ENCODE data around the gene CTRB1. TPM values are rescaled to one million over a fixed set of nuclear protein-coding genes. Genes with fewer than 3 reads are reported as not detected.
A peak's percentile ranks its signal among the peaks of the same experiment; 100 is the strongest.

Gene CTRB1
- total and polyA plus RNA-seq, 2 donors (not counting 3 experiments of a cell fraction or from before 2014, with no cell fraction given): not detected

- no peaks in the 10 kb centered on the region for H3K9me3 ChIP-seq (replicated peaks; ENCODE audit: control insufficient read depth, insufficient read depth, low read length)
- TF ChIP-seq EZH2 (IDR thresholded peaks at IDR 0.05; ENCODE audit: borderline replicate concordance, low read depth, low read length, severe bottlenecking) (no peak), POLR2AphosphoS5 (IDR thresholded peaks at IDR 0.05; ENCODE audit: insufficient read depth, low read depth, low read length) (no peak), POLR2A (IDR thresholded peaks at IDR 0.05; ENCODE audit: low read depth, low read length) (no peak), CTCF (IDR thresholded peaks at IDR 0.05; ENCODE audit: extremely low read depth in 1 of 2, insufficient read depth in 1 of 2, low read depth in 1 of 2, low read length in 2 of 2) (no peak), FOS (IDR thresholded peaks at IDR 0.05; ENCODE audit: borderline replicate concordance, insufficient read depth, low read length) (no peak), MYC (IDR thresholded peaks at IDR 0.05; ENCODE audit: low read depth, low read length) (no peak), GATA2 (IDR thresholded peaks at IDR 0.05; ENCODE audit: insufficient read depth, insufficient read length, low read depth, low read length) (no peak), JUN (IDR thresholded peaks at IDR 0.05; ENCODE audit: borderline replicate concordance, insufficient read depth, insufficient read length, low read depth) (no peak)
- TF ChIP-seq, protein P1, sequence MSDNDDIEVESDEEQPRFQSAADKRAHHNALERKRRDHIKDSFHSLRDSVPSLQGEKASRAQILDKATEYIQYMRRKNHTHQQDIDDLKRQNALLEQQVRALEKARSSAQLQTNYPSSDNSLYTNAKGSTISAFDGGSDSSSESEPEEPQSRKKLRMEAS (IDR thresholded peaks at IDR 0.05; ENCODE audit: insufficient read depth, insufficient read length): no peak
- FAIRE-seq (peak; percentile 44), DNase-seq (ENCODE audit: low read depth, low spot score) (no peak)
- peaks cover 2 to 5% of the 10 kb centered on the region in 2 experiments for H3K36me3 ChIP-seq (ENCODE audit: control insufficient read depth in 2 of 2, extremely low read depth in 1 of 2, insufficient read depth in 2 of 2, low read length in 2 of 2)
- peak overlapping the region; percentile 94 for H3K9ac ChIP-seq (replicated peaks; ENCODE audit: extremely low read depth, insufficient read depth, low read length)
- peak overlapping the region; percentile 82 to 89 (median 88) for H3K4me3 ChIP-seq (replicated peaks in 1 of 3; ENCODE audit: insufficient read depth in 1 of 3, low read depth in 1 of 3, low read length in 3 of 3)
- ChIA-PET POLR2A (interaction anchor here (2.5 kb wide), 1 partner anchor 19 kb away, joined by 8 read pairs; no protein-coding TSS in a partner anchor), CTCF (interaction anchor here (0.9 to 3.2 kb wide), 4 partner anchors 12 to 120 kb away, joined by 3 to 16 read pairs (median 6); no protein-coding TSS in a partner anchor)
- H3K4me1 ChIP-seq (ENCODE audit: control insufficient read depth, extremely low read depth, insufficient read depth, low read length): peaks cover 49% of the 10 kb centered on the region
- no peaks in the 10 kb centered on the region for H3K27me3 ChIP-seq (ENCODE audit: control insufficient read depth in 2 of 2, insufficient read depth in 2 of 2, low read length in 2 of 2)
- dilution Hi-C loops (cut with MboI; ENCODE audit: extremely low pct_ligation_motif_present, low sequenced_read_pairs): no loop called here
- peaks cover 57% of the 10 kb centered on the region for H3K79me2 ChIP-seq (ENCODE audit: control insufficient read depth, insufficient read depth, low read length)
- H3K9me1 ChIP-seq (replicated peaks; ENCODE audit: control insufficient read depth, extremely low read depth, insufficient read depth, low read length): no peaks in the 10 kb centered on the region
- peak overlapping the region; percentile 93 for H3K27ac ChIP-seq (ENCODE audit: insufficient read depth, low read depth, low read length)
- no TSS peak for BruUV-seq (replicated peaks)
- H2AFZ ChIP-seq (ENCODE audit: low read depth, low read length): no peak overlapping the region
- no peaks in the 10 kb centered on the region for H4K20me1 ChIP-seq (replicated peaks; ENCODE audit: control insufficient read depth, extremely low read depth, insufficient read depth, low read length)
- peak overlapping the region; percentile 89 for H3K4me2 ChIP-seq (ENCODE audit: insufficient read depth, low read length)
- intact Hi-C loops (cut with micrococcal nuclease): loop anchor here (1.0 kb wide), 2 partner anchors 12 to 20 kb away; no protein-coding TSS in a partner anchor
Measured at GRCh38 chr16:75264999-75265910, 46.5 kb downstream of the CTRB1 start.

Measured in endothelial cell of umbilical vein (primary cell).